ENCODE data around the gene CRCP.
"Not testable (repeated sequence)": the region's sequence is repeated elsewhere in the genome, so short reads cannot be mapped to it uniquely, and the experiment has no call there.

CRCP gene

GRCh38 chr7:66118603-66119002, 4.0 kb downstream of the CRCP start:
- DNase-seq (ENCODE audit: low read depth): no peak
- no peak overlapping the region for H3K4me3 ChIP-seq (ENCODE audit: low read length)
- TF ChIP-seq CTCF (conservative IDR thresholded peaks at IDR 0.05; ENCODE audit: low read length): no peak

- TF ChIP-seq CTCF (conservative IDR thresholded peaks at IDR 0.05; ENCODE audit: low read length): no peak
- H3K4me3 ChIP-seq (ENCODE audit: low read length): no peak overlapping the region
These were observed 4.7 kb downstream of the CRCP start for GRCh38 chr7:66119245-66119850.

GRCh38 chr7:66123175-66123528, 8.5 kb downstream of the CRCP start:
- DNase-seq (ENCODE audit: low read depth): no peak

More at GRCh38 chr7:66119245-66119850, 4.7 kb downstream of the CRCP start:
- DNase-seq (ENCODE audit: low read depth): no peak

GRCh38 chr7:66124569-66124861, 9.9 kb downstream of the CRCP start:
- not testable (repeated sequence) for H3K4me3 ChIP-seq (ENCODE audit: low read length); DNase-seq (ENCODE audit: low read depth)

More at GRCh38 chr7:66123175-66123528, 8.5 kb downstream of the CRCP start:
- TF ChIP-seq CTCF (conservative IDR thresholded peaks at IDR 0.05; ENCODE audit: low read length): no peak
- H3K4me3 ChIP-seq (ENCODE audit: low read length): no peak overlapping the region

GRCh38 chr7:66125052-66125694, 10.5 kb downstream of the CRCP start:
- peak; percentile 35 for DNase-seq (ENCODE audit: low read depth)
- no peak for TF ChIP-seq CTCF (conservative IDR thresholded peaks at IDR 0.05; ENCODE audit: low read length)
- no peak overlapping the region for H3K4me3 ChIP-seq (ENCODE audit: low read length)

- H3K4me3 ChIP-seq (ENCODE audit: low read length): not testable (repeated sequence)
- DNase-seq (ENCODE audit: low read depth): peak; percentile 30
These were observed 11.2 kb downstream of the CRCP start for GRCh38 chr7:66125781-66126352.

- not testable (repeated sequence) for H3K4me3 ChIP-seq (ENCODE audit: low read length); DNase-seq (ENCODE audit: low read depth)
These were observed 12.5 kb downstream of the CRCP start for GRCh38 chr7:66127172-66127571.

GRCh38 chr7:66138994-66139752, 24.5 kb downstream of the CRCP start:
- H3K4me3 ChIP-seq (ENCODE audit: low read length): no peak overlapping the region
- TF ChIP-seq CTCF (conservative IDR thresholded peaks at IDR 0.05; ENCODE audit: low read length): no peak
- DNase-seq (ENCODE audit: low read depth): no peak
